Neural cell (in vitro differentiated cells): ENCODE measurements around the gene LRRC1. TPM values are rescaled to one million over a fixed set of nuclear protein-coding genes. Genes with fewer than 3 reads are reported as not detected.

Experiments used
- H2AFZ ChIP-seq: fragments of 200-600, 300-800 bp; sonication (generic), shearing (Covaris generic); 2 replicates; pipeline ENCODE4 v1.6.0; 2014; ENCODE audit warnings: low read depth, mild to moderate bottlenecking, antibody characterized with exemption, low read length, moderate library complexity
- H3F3A ChIP-seq: fragments of 200-600 bp; shearing (Covaris generic); 2 replicates; pipeline ENCODE4 v1.6.1; 2016; ENCODE audit warnings: mild to moderate bottlenecking, moderate library complexity, mixed read lengths, antibody characterized with exemption, low read length; ENCODE audit not compliant: insufficient read depth, poor library complexity, severe bottlenecking
- H3K27ac ChIP-seq: fragments of 200-600, 300-800 bp; sonication (generic), shearing (Covaris generic); 2 replicates; pipeline ENCODE4 v1.5.1; 2014; ENCODE audit warnings: mild to moderate bottlenecking, low read length, moderate library complexity
- H3K27me3 ChIP-seq: fragments of 300-800, 200-600 bp; sonication (generic), shearing (Covaris generic); 2 replicates; pipeline ENCODE4 v1.6.0; 2014; ENCODE audit warnings: mild to moderate bottlenecking, low read depth, low read length, moderate library complexity; ENCODE audit not compliant: insufficient read depth
- H3K36me3 ChIP-seq: fragments of 300-800, 200-600 bp; sonication (generic), shearing (Covaris generic); 2 replicates; pipeline ENCODE4 v1.5.1; 2014; ENCODE audit warnings: mild to moderate bottlenecking, antibody characterized with exemption, low read length, moderate library complexity; ENCODE audit not compliant: insufficient read depth
- H3K4me2 ChIP-seq: fragments of 300-800, 200-600 bp; sonication (generic), shearing (Covaris generic); 2 replicates; pipeline ENCODE4 v1.6.0; 2014; ENCODE audit warnings: mild to moderate bottlenecking, low read length
- H3K4me3 ChIP-seq: fragments of 300-800, 200-600 bp; sonication (generic), shearing (Covaris generic); 2 replicates; pipeline ENCODE4 v1.5.1; 2014; ENCODE audit warnings: mild to moderate bottlenecking, low read length, moderate library complexity
- H3K79me2 ChIP-seq: fragments of 200-600 bp; shearing (Covaris generic); replicated peaks from 2 replicates; pipeline ENCODE4 v1.6.0; 2014; ENCODE audit warnings: mild to moderate bottlenecking, low read length, moderate library complexity; ENCODE audit not compliant: insufficient read depth
- H3K9ac ChIP-seq: fragments of 300-800, 200-600 bp; sonication (generic), shearing (Covaris generic); 2 replicates; pipeline ENCODE4 v1.6.1; 2016; ENCODE audit warnings: mild to moderate bottlenecking, low read length, mixed read lengths
- H3K9me2 ChIP-seq: fragments of 200-600 bp; shearing (Covaris generic); 2 replicates; pipeline ENCODE4 v1.6.1; 2016; ENCODE audit warnings: mild to moderate bottlenecking, low read length, mixed read lengths; ENCODE audit not compliant: insufficient read depth
- H3K9me3 ChIP-seq: fragments of 200-600, 300-800 bp; sonication (generic), shearing (Covaris generic); 2 replicates; pipeline ENCODE4 v1.6.1; 2016; ENCODE audit warnings: mild to moderate bottlenecking, mixed run types, low read length, moderate library complexity, mixed read lengths
- H4K20me1 ChIP-seq: fragments of 200-600 bp; shearing (Covaris generic); 2 replicates; pipeline ENCODE4 v1.6.1; 2016; ENCODE audit warnings: mild to moderate bottlenecking, mixed run types; ENCODE audit not compliant: insufficient read depth
- CTCF ChIP-seq: fragments of 450-650 bp; IDR thresholded peaks from 2 replicates; pipeline ENCODE4 v1.5.1; 2014; ENCODE audit warnings: antibody characterized with exemption, mild to moderate bottlenecking, moderate library complexity; ENCODE audit not compliant: poor library complexity, severe bottlenecking
- EP300 ChIP-seq: fragments of 450-650 bp; conservative IDR thresholded peaks from 2 replicates; pipeline ENCODE4 v1.6.1; 2014; ENCODE audit warnings: antibody characterized with exemption, mild to moderate bottlenecking, moderate library complexity; ENCODE audit not compliant: poor library complexity, severe bottlenecking
- EZH2 ChIP-seq: fragments of 200-600, 300-800 bp; shearing (Covaris generic), sonication (generic); IDR thresholded peaks from 2 replicates; pipeline ENCODE4 v1.6.1; 2014; ENCODE audit warnings: antibody characterized with exemption, low read length, borderline replicate concordance, mild to moderate bottlenecking; ENCODE audit not compliant: insufficient read depth, poor library complexity, severe bottlenecking
- POLR2AphosphoS5 ChIP-seq: IDR thresholded peaks from 2 replicates; pipeline ENCODE4 v1.6.1; 2012
- RAD21 ChIP-seq: fragments of 450-650 bp; conservative IDR thresholded peaks from 2 replicates; pipeline ENCODE4 v1.6.1; 2014; ENCODE audit warnings: antibody characterized with exemption, mild to moderate bottlenecking, moderate library complexity
- REST ChIP-seq: IDR thresholded peaks from 2 replicates; pipeline ENCODE4 v1.6.1; 2012; ENCODE audit warnings: borderline replicate concordance
- SMC3 ChIP-seq: fragments of 450-650 bp; conservative IDR thresholded peaks from 2 replicates; pipeline ENCODE4 v1.6.1; 2014; ENCODE audit warnings: antibody characterized with exemption, mild to moderate bottlenecking, moderate library complexity; ENCODE audit not compliant: poor library complexity
- TAF1 ChIP-seq: IDR thresholded peaks from 2 replicates; pipeline ENCODE4 v1.6.1; 2012; ENCODE audit warnings: low read depth
- polyA plus RNA-seq: library from polyadenylated mRNA; depleted of rRNA; stranded (reverse); fragments of >200 nt; gene quantifications from 2 replicates; pipeline ENCODE4 v1.2.3, GENCODE V29; 2014

LRRC1 gene
- polyA plus RNA-seq, 1 donor from 2014 or later = 21.2 TPM

DNA sequence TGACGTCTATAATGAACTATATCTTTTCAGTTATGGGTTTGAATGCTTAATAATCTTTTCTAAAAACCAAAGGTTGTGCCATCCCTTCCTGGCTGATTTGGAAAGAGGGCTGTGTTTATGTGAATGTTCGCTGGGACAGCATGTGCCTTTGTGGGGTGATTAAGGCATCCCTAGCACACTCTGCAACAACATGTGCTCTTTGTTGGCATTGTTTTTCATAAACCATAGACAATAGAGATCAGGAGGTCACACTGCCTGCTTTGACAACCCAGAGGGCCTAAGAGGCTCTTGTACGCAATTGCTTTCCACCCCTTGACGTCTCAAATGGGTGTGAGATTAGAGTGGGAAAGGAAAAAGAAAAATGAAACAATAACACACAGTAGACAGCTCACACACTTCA is 116.0 kb downstream of the LRRC1 start:
- H3K27ac ChIP-seq = no peak overlapping the region

GRCh38 chr6:53912661-53913060 is 117.9 kb downstream of the LRRC1 start:
- Histone ChIP-seq H3K4me3 (no peak overlapping the region), H3K9me2 (no peaks in the 10 kb centered on the region), H3F3A (no peaks in the 10 kb centered on the region), H3K9ac (no peak overlapping the region), H3K36me3 (no peaks in the 10 kb centered on the region), H3K79me2 (no peaks in the 10 kb centered on the region), H3K4me2 (no peak overlapping the region), H3K27ac (no peak overlapping the region), H3K27me3 (no peaks in the 10 kb centered on the region), H3K9me3 (no peaks in the 10 kb centered on the region), H2AFZ (no peak overlapping the region), H4K20me1 (no peaks in the 10 kb centered on the region)
- TF ChIP-seq POLR2AphosphoS5 (no peak), CTCF (no peak)

More for the DNA sequence above, 116.0 kb downstream of the LRRC1 start:
- no peaks in the 10 kb centered on the region for H4K20me1 ChIP-seq
- H2AFZ ChIP-seq = no peak overlapping the region
- no peak overlapping the region for H3K9ac ChIP-seq
- TF ChIP-seq EP300 (no peak), POLR2AphosphoS5 (no peak), CTCF (no peak), SMC3 (no peak), RAD21 (no peak), EZH2 (no peak), TAF1 (no peak), REST (no peak)
- no peaks in the 10 kb centered on the region for H3F3A ChIP-seq
- H3K9me2 ChIP-seq = no peaks in the 10 kb centered on the region
- no peak overlapping the region for H3K4me3 ChIP-seq
- no peaks in the 10 kb centered on the region for H3K9me3 ChIP-seq
- H3K27me3 ChIP-seq = no peaks in the 10 kb centered on the region
- H3K36me3 ChIP-seq = no peaks in the 10 kb centered on the region
- H3K4me2 ChIP-seq = no peak overlapping the region
- no peaks in the 10 kb centered on the region for H3K79me2 ChIP-seq
